Globus pallidus (tissue), 1 donor: ENCODE data around the gene PATJ.
"Not testable (repeated sequence)": the region's sequence is repeated elsewhere in the genome, so short reads cannot be mapped to it uniquely, and the experiment has no call there.

Source experiments
- DNase-seq: peaks from one replicate; pipeline ENCODE4 v3.0.0-alpha.2; 2015; ENCODE audit warnings: low spot score

The PATJ gene

DNA sequence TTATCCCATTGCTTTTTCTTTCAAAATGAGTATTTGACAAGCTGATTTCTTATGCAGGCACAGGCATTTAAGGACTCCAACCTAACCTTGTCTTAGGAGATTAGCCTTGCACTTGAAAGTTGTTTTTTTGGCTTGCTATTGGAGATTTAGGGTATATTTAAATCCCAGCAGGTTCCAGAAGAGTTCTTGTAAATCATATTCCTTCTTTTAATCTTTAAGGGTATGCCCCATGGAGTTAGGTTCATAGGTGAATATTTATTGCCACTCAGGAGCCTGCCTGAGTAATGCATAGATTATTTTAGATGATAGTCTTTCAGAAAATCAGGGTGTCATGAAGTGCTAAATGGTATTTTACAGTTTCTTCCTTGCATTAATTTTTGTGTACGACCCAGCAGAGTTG is 146.5 kb downstream of the PATJ start:
- DNase-seq: no peak

DNA sequence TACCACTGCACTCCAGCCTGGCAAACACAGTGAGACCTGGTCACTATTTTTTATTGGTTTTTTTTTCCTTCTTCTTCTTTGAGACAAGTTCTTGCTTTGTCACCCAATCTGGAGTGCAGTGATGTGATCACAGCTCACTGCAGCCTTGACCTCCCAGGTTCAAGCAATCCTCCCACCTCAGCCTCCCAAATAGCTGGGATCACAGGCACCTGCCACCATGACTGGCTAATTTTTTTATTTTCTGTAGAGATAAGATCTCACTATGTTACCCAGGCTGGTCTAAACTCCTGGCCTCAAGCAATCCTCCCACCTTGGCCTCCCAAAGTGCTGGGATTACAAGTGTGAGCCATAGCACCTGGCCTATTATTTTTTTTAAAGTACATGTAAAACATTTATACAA is 148.2 kb downstream of the PATJ start:
- DNase-seq: not testable (repeated sequence)

DNA sequence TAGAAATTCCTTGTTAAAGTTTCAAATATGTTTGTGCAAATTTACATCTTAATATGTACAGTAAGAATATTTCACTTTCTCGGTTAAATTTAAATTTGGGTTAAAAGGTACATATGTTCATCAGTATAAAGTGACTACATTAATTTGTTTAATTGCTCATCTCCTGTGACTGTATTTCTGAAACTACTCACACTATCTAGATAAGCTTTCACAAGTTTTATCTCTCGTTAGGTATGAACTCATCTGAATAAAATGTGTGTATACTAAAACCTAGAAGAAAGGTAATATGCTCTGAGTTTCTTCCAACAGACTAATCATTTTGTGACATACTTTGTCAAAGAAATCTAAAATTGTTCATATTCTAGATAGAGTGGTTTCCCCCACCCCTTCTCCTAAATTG is 150.7 kb downstream of the PATJ start:
- DNase-seq: no peak

DNA sequence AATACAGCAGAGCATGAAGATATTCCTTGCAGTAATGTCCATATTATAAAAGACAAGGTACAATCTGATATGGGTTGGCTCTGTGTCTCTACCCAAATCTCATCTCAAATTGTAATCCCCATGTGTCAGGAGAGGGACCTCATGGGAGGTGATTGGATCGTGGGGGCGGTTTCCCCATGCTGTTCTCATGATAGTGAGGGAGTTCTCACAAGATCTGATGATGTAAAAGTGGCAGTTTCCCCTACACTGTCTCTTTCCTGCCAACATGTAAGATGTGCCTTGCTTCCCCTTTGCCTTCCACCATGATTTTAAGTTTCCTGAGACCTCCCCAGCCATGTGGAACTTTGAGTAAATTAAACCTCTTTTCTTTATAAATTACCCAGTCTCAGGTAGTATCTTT is 152.0 kb downstream of the PATJ start:
- not testable (repeated sequence) for DNase-seq

DNA sequence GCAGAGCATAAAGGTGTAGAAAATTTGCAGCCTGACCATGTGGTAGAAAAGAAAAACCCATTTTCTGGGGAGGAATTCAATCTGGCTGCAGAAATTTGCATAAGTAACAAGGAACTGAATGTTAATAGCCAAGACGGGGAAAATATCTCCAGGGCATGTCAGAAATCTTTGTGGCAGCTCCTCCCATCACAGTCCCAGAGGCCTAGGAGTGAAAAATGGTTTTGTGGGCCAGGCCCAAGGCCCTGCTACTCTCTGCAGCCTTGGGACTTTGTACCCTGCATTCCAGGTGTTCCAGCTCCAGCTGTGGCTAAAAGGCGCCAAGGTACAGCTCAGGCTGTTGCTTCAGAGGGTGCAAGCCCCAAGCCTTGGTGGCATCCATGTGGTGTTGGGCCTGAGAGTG is 152.9 kb downstream of the PATJ start:
- DNase-seq: no peak

DNA sequence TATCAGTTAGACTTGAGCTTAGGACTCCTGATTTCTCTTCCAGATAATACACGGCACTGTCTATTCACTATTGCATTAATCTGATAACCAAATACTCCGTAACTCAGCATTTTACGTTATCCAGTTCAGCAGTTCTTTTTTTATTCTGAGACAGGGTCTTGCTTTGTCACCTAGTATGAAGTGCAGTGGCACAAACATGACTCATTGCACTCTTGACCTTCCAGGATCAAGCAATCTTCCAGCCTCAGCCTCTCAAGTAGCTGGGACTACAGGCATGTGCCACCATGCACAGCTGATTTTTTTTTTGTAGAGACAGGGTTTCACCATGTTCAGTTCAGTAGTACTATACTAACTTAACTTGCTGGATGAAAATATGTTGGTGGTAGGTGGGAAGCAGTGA is 156.4 kb downstream of the PATJ start:
- DNase-seq: no peak

DNA sequence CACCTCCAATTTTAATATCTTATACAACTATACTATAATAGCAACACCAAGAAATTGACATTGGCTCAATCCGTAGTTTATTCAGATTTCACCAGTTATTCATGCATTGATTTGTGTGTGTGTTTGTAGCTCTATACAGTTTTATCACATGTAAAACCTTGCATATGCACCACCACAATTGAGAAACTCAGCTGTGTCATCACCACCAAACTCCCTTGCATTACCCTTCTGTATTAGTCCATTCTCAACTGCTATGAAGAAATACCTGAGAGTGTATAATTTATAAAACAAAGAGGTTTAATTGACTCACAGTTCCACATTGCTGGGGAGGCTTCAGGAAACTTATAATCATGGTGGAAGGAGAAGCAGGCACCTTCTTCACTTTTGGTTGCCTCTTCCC is 162.1 kb downstream of the PATJ start:
- DNase-seq: no peak

DNA sequence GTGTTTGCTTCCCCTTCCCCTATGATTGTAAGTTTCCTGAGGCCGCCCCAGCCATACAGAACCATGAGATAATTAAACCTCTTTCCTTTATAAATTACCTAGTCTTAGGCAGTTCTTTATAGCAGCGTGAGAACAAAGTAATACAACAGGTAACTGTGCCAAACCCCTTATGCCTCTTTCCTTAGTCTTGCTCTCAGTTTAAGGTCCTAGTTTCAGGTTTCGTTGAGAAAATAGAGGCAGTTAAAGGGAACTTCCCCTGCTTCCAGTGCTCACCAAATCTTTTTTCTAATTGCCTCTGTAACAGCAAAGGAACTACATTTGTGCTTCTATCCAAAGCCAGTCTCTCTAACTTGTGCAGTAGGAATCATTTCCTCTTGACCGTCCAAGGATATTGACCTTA is 164.8 kb downstream of the PATJ start:
- no peak for DNase-seq

DNA sequence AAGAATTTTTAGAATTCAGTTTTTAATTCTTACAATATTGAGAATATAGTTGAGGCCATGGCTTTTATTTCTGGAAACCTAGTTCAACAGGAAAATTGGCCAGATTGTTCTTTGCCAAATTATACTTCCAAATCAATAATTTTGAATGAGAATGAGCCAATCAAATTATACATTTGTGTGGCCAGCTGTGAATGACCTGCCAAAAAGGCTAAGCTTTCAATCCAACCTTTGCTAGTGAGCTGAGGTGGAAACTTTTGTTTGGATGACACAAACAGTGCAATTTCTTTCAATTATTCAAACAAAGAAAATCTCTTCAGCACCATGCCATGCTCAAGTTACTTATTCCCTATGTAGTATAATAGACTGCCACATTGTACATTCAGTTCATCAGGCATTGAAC is 167.8 kb downstream of the PATJ start:
- DNase-seq: no peak

DNA sequence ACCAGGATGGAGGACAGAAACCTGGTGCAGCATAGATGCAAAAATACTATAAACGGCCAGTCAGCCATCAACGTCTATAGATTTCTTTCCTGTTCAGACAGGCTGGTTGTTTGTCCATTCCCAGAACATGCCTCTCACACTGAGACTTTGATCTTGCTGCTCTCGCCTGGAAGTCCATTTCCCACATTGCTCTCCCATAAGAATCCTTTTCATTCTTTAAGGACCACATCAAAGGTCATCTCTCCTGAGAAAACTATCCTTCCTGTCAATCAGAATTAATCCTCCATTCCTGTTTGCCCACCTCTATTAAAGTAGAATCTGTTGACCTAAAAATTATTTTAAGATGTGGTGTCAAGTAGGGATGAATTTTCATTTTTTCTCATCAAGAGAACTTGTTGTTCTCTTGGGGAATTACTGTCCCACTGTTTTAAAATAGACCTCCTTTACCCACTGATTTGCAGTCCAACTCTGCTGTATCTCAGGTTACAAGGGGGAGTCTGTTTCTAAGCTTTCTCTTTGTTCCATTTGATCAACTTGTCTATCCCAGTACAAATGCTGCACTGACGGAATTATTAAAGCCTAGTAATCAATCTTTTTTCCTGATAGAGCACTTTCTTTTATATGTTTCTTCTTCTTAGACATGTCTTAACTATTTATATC is 172.7 kb downstream of the PATJ start:
- DNase-seq: no peak

DNA sequence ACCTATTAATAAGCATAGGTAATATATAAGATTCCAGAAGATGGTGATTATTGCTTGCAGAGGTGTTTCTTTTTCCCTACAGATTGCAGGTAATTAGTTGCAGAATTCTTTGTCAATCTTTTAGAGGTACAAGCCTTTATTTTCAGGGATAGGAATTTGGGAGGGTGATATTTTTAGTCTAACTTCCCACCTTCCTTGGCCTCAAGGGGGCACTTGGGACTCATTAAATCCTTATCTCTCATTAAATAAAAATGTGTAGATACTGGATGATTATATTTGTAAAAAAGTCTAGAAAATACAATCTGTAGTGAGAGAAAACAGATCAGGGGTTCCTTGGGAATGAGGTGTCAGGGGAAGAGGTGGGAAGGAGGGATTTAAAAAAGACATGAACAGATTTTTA is 179.2 kb downstream of the PATJ start:
- no peak for DNase-seq

DNA sequence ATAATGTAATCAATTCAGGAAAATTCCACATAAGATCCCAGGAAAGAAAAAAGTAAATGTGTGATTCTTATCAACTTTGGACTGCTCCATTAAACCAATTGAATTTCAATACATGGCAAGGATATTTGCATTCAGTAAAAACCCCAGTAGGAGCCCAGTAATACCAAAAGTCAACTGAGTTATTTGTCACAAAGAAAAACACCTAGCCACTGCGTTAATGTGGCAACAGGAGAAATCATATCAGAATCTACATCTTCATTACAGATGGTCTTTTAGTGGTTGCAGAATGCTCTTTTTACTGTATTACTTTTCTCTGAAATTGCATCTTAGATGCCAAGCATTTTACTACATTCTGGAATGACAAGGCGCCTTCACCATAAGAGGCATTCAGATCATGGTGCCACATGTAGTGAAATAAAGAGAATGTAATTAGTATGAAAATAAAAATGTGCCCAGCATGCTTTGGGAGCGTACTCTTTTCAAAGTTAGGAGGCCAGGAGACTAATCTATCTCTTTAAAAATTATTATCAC is 180.7 kb downstream of the PATJ start:
- no peak for DNase-seq

DNA sequence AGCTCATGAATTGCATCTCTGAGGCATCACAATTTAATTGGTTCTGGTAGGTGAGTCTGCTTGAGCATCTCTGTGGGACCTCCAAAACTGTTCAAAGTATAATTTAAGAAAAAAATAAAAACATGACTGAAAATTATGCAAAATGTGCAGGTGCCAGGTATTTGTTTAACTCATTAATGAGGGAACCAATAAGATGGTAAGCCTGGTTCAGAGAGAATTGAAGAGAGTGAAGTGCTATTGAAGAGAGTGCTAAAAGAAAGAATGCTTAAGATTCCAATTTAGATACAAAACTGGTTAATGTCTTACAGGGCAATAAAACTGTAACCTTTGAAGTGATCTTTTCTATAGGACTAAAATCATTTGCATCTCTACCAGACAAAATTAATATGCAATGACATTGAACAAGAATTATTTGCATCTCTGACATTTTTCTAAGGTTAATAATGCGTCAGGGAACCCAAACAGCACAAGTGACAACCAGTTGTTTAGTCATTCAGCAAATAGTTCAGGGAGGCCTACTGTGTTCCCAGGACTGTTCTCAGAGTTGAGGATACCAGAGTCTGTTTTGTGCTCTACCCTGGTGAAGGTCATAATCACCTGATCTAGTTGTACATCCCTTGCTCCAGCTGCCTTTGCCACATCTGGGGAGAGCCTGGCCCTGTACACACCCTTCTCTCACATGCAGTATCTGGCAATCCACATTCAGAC is 183.5 kb downstream of the PATJ start:
- no peak for DNase-seq

DNA sequence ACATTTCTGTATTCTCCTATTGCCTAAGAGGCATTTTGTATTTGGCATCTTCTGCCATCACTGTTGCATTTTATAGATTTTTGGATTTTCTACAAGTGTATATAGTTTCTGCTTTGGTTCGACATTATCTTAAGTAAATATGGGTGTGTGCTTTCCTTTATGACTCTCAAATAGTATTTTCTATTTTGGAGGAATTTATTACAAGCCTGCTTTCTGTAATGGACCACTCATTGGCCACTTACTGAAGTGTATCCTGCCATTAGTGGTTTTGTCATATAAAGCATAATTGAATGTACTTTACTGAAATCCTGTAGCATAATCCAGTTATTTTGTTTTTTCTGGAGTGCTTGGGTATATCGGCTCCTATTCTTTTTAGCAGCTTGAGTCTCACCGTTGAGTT is 184.3 kb downstream of the PATJ start:
- no peak for DNase-seq

DNA sequence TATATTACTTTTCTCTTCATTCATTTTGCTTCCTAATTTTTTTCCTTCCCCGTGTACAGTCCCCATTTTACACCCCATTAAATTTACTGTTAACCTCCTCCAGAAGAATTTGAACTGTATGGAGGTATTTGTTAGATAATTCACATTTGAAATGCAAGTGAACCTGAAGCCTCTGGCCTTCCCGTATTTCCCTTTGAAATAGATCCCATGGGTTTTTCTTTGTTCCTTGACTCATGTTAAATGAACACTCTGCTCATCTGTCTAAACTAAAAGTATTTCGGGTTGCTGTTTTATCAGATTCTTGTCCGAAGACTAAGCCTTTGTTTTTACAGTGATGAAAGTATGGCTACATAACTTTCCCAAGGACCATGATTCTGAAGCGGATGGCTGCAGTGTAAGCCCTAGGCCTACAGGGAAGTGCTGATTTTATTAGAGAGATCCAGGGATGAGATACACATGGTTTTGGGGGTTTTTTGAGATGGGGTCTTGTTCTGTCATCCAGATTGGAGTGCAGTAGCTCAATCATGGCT is 187.9 kb downstream of the PATJ start:
- no peak for DNase-seq

DNA sequence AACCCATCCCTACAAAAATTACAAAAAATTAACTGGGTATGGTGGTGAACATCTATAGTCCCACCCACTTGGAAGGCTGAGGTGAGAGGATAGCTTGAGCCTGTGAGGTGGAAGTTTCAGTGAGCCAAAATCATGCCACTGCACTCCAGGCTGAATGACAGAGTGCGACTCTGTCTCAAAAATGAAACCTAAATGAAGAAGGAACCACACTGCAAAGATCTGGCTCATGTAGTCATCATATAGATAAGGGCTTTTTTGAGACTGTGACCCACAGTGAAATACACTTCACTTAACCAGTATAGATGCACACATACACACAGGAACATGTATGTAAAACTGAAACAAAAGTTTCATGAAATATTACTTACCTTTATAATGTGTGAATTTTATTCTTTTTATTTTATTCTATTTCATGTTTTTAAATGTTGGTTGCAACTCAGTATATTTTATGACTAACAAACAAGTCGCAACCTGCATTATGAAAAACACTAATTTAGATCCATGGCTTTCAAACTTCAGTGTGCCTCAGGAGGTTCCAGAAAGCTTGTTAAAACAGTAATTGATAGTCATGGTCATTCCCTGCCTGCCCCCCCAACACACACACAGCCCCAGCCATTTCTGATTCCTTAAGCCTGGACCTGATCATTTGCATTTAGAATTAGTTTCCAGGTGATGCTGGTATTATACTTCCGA is 189.5 kb downstream of the PATJ start:
- DNase-seq: no peak

DNA sequence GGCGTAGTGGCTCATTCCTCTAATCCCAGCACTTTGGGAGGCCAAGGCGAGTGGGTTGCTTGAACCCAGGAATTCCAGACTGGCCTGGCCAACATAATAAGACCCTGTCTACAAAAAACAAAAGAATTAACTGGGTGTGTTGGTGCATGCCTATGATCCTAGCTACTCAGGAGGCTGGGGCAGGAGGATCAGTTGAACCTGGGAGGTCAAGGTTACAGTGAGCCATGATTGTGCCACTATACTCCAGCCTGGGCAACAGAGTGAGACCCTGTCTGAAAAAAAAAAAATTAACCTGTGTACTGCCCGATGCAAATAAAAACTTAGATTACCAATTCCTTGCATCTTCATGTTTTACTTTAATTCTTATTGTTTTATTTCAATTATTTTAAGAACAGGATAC is 193.2 kb downstream of the PATJ start:
- DNase-seq: no peak

DNA sequence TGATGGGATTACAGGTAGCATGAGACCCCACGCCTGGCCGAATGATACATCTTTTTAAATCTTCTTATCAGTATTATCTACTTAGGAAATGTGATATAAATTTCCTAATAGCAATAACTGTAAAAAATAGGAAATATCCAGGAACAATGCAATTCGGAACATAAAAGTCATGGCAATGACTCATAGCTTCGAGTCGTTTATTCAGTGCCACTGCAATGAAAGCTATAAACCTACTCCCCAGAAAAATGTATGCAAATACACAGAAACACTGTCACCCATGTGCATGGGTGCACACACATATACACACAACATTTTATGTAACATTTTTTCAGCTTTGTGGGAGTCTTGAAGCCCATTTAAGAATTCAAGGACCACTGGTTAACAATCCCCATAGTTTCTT is 194.6 kb downstream of the PATJ start:
- no peak for DNase-seq

DNA sequence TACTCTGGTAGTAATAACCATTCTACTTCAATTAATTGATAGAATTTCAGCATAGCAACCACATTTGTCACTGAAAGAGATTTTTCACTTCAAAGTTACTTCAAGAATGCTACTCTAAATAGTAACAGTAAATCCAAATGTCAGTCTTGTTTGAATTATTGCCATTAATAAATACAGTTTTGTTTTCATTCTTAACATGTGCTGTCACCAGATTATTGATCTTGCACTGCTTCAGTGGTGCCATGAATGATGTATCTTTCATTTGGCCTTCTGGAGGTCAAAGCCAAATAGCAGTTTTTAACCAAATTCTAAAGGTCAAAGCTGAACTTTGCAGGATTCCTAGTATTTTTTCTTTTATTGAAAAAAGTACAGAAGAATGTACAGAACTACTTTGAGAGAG is 199.5 kb downstream of the PATJ start:
- no peak for DNase-seq

DNA sequence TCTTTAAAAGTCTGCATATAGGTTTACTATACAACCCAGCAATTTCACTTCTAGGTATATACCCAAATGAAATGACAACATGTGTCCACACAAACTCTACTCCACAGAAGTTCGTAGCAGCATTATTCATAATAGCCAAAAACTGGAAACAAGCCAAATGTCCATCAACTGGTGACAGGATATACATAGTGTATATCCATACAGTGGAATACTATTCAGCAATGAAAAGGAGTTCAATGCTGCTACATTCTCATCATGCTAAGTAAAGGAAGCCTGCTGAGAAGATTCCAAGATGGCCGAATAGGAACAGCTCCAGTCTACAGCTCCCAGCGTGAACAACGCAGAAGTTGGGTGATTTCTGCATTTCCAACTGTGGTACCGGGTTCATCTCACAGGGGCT is 200.6 kb downstream of the PATJ start:
- no peak for DNase-seq

DNA sequence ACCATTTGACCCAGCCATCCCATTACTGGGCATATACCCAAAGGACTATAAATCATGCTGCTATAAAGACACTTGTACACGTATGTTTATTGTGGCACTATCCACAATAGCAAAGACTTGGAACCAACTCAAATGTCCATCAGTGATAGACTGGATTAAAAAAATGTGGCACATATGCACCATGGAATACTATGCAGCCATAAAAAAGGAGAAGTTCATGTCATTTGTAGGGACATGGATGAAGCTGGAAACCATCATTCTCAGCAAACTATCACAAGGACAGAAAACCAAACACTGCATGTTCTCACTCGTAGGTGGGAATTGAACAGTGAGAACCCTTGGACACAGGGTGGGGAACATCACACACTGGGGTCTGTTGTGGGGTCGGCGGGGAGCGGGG is 206.4 kb downstream of the PATJ start:
- not testable (repeated sequence) for DNase-seq

DNA sequence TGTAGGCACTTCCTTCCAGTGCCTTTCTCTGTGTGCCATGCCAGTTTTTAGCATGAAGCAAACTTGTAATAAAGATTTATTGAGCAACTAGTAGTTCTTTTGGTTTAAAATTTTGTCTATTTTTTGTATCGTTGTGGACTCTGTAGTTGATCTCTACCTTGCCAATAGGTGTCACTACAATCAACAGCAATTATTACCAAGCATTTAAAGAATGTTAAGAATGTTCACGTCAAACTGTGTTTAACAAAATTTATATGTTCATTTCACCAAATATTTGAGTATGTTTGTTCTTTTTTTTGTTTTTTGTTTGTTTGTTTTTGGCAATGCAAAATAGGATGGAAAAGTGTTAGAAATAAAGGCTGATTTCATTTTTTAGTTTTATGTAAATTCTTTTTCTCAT is 208.1 kb downstream of the PATJ start:
- no peak for DNase-seq
